Hepatocyte (in vitro differentiated cells): ENCODE results near the gene FGF13. TPM values are rescaled to one million over a fixed set of nuclear protein-coding genes. Genes with fewer than 3 reads are reported as not detected.

ENCODE experiments used
- DNase-seq: peaks from one replicate; pipeline ENCODE4 v3.0.0-alpha.2; 2016; ENCODE audit warnings: low spot score
- H2AFZ ChIP-seq: fragments of 200-600 bp; sonication (generic); 2 replicates; pipeline ENCODE4 v1.6.0; 2016; ENCODE audit warnings: antibody characterized with exemption, mild to moderate bottlenecking
- H3K27ac ChIP-seq: fragments of 200-600 bp; sonication (generic); 2 replicates; pipeline ENCODE4 v1.5.1; 2016; ENCODE audit warnings: mild to moderate bottlenecking
- H3K27me3 ChIP-seq: fragments of 200-600 bp; sonication (generic); 2 replicates; pipeline ENCODE4 v1.6.1; 2016
- H3K36me3 ChIP-seq: fragments of 200-600 bp; sonication (generic); replicated peaks from 2 replicates; pipeline ENCODE4 v1.5.1; 2016; ENCODE audit warnings: low read depth; ENCODE audit not compliant: insufficient read depth
- H3K4me1 ChIP-seq: fragments of 200-600 bp; sonication (generic); 2 replicates; pipeline ENCODE4 v1.5.1; 2016; ENCODE audit warnings: mild to moderate bottlenecking, moderate library complexity; ENCODE audit not compliant: insufficient read depth
- H3K4me2 ChIP-seq: fragments of 200-600 bp; sonication (generic); 2 replicates; pipeline ENCODE4 v1.6.0; 2016
- H3K4me3 ChIP-seq: fragments of 200-600 bp; sonication (generic); 2 replicates; pipeline ENCODE4 v1.5.1; 2016; ENCODE audit warnings: mild to moderate bottlenecking
- H3K79me2 ChIP-seq: fragments of 200-600 bp; sonication (generic); 2 replicates; pipeline ENCODE4 v1.6.0; 2017; ENCODE audit warnings: mild to moderate bottlenecking
- H3K9me2 ChIP-seq: fragments of 200-600 bp; sonication (generic); replicated peaks from 2 replicates; pipeline ENCODE4 v1.6.0; 2017; ENCODE audit warnings: mild to moderate bottlenecking; ENCODE audit not compliant: insufficient read depth
- H3K9me3 ChIP-seq: fragments of 200-600 bp; sonication (generic); 2 replicates; pipeline ENCODE4 v1.5.1; 2016; ENCODE audit warnings: low read depth, mild to moderate bottlenecking
- H4K20me1 ChIP-seq: fragments of 200-600 bp; sonication (generic); 2 replicates; pipeline ENCODE4 v1.6.0; 2016; ENCODE audit warnings: mild to moderate bottlenecking; ENCODE audit not compliant: insufficient read depth, poor library complexity, severe bottlenecking
- EZH2 ChIP-seq: fragments of 200-600 bp; sonication (generic); IDR thresholded peaks from 2 replicates; pipeline ENCODE4 v1.6.1; 2016; ENCODE audit warnings: antibody characterized with exemption, mild to moderate bottlenecking, borderline replicate concordance
- EZH2phosphoT487 ChIP-seq: fragments of 200-600 bp; sonication (generic); IDR thresholded peaks from one replicate; pipeline ENCODE4 v1.6.1; 2018; ENCODE audit warnings: antibody characterized with exemption, mild to moderate bottlenecking, low read depth, moderate library complexity; ENCODE audit not compliant: unreplicated experiment, severe bottlenecking
- WGBS: methylation state at CpG from one replicate; pipeline ENCODE4 v1.1.6; 2016; ENCODE audit warnings: low lambda C conversion rate; ENCODE audit errors: missing lambda C conversion rate; 5-methylcytosine and 5-hydroxymethylcytosine counted together
- polyA plus RNA-seq: library from polyadenylated mRNA; unstranded; fragments of >200 nt; fragmentation: Nextera tagmentation; extraction: Ambion mirVana; gene quantifications from 2 replicates; pipeline ENCODE4 v1.2.1, GENCODE V29; 2016
- total RNA-seq: library from RNA; depleted of rRNA; stranded (reverse); fragments of >200 nt; gene quantifications from 2 replicates; pipeline ENCODE4 v1.2.3, GENCODE V29; 2014
- TF ChIP-seq, protein P1 (sequence below): fragments of 200-600 bp; sonication (generic); IDR thresholded peaks from 2 replicates; pipeline ENCODE4 v1.5.1; 2016; ENCODE audit warnings: antibody characterized with exemption, mild to moderate bottlenecking; ENCODE audit not compliant: poor library complexity

Gene FGF13
- 9.5 and 12.5 TPM in 2 replicates for total RNA-seq
- 10.5 and 13.1 TPM in 2 replicates for polyA plus RNA-seq

DNA sequence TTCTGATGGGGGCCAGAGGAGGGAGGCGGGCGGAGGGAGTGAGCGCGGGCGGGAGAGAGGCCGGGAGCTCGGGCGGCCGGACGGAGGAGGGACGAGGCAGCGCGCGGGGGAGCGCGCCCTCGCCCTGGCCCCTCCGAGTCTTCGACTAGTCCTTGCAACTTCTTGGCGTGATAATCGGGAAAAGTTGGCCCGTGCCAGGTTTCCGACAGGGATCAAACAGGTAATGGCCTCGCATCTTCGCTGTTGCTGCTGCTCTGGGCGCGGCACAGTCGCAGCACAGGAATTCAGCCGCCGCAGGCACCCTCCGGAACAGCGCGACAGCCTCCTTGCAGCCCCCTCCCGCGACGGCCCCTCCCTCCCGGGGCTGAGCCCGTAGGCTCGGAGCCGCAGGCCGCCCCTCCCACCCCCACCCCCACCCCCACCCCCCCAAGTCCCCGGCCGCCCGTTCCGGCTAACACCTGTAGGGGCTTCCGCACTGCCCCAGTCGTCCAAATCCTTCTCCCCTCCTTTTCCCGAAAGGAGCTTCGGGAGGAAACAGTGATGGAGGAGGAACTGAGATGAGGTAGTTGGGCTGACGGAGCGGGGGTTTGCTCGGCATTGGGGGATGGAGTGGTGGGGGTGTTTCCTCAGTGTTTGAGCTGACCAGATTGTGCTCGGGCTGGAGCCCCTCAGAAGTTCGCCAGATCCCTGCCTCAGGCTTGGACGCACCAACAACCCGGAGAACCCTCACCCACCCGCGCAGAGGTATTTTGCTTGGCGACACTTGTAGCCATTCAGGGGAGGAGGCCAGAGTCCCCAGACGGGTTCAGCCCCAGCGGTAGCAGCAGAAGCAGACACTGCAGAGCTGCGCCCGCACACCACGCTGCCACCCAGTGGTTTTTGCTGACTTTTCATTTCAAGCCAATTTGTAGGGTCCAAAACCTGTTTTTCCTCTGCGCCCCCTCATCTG, at the start of gene FGF13:
TSS of gene FGF13 (minus strand) at position 319 of the 949 bp plus-strand sequence. CDS start 714 bp downstream, outside the sequence.
- Histone ChIP-seq H2AFZ (peak within 1 kb of the TSS; percentile 35), H3K27me3 (peaks cover 2% of the 10 kb centered on the region), H3K4me2 (peak within 1 kb of the TSS; percentile 83), H3K36me3 (no peaks in the 10 kb centered on the region), H3K79me2 (no peaks in the 10 kb centered on the region), H3K9me3 (no peaks in the 10 kb centered on the region), H3K9me2 (no peaks in the 10 kb centered on the region), H3K4me1 (no peaks in the 10 kb centered on the region), H3K4me3 (peak within 1 kb of the TSS; percentile 39), H3K27ac (no peak within 1 kb of the TSS), H4K20me1 (no peaks in the 10 kb centered on the region)
- TF ChIP-seq, protein P1, sequence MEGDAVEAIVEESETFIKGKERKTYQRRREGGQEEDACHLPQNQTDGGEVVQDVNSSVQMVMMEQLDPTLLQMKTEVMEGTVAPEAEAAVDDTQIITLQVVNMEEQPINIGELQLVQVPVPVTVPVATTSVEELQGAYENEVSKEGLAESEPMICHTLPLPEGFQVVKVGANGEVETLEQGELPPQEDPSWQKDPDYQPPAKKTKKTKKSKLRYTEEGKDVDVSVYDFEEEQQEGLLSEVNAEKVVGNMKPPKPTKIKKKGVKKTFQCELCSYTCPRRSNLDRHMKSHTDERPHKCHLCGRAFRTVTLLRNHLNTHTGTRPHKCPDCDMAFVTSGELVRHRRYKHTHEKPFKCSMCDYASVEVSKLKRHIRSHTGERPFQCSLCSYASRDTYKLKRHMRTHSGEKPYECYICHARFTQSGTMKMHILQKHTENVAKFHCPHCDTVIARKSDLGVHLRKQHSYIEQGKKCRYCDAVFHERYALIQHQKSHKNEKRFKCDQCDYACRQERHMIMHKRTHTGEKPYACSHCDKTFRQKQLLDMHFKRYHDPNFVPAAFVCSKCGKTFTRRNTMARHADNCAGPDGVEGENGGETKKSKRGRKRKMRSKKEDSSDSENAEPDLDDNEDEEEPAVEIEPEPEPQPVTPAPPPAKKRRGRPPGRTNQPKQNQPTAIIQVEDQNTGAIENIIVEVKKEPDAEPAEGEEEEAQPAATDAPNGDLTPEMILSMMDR = peak; percentile 50
- no peak for TF ChIP-seq EZH2
- no peak for TF ChIP-seq EZH2phosphoT487
- peak; percentile 55 for DNase-seq
- WGBS = 37% methylated on average over 26 of the region's 65 CpGs

DNA sequence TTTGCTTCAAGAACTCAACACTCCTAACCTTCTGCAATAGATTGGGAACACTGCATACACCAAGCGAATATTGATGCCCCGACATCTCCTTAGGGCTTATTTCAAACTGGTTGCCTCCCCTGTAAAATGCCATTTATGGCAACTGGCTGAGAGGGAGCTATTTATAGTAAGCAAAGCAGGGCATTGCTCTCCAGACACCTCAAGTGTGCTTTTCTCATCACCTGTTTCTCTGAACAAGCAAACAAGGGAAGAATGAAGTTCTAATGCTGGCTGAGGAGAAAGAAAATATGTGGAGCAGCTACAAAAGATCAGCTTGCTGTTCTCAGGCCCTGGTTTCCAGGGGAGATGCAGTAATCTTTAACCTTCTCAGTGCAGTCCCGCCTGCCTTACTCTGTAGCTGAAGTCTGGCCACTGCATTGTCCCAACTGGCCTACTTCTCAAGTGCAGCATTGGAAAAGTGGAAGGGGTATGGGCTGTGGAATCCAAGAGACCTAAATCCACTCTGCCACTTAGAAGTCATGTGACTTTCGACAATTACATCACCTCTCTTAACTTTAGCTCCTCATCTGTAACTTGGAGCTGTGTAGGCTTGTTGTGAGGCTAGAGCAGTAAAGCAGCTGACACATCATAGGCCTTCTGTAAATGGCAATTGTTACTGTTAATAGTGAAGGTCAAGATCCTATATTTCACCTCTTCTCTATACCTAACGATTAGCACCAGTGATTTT, 47.9 kb upstream of the FGF13 start:
- Histone ChIP-seq H3K9me2 (no peaks in the 10 kb centered on the region), H4K20me1 (no peaks in the 10 kb centered on the region), H3K36me3 (no peaks in the 10 kb centered on the region), H3K27ac (no peak overlapping the region), H3K4me1 (no peaks in the 10 kb centered on the region), H3K27me3 (no peaks in the 10 kb centered on the region), H3K4me3 (no peak overlapping the region), H3K9me3 (no peaks in the 10 kb centered on the region), H2AFZ (no peak overlapping the region), H3K4me2 (no peak overlapping the region), H3K79me2 (no peaks in the 10 kb centered on the region)
- WGBS = 63% methylated on average over 5 of the region's 5 CpGs
- TF ChIP-seq EZH2phosphoT487 = no peak
- TF ChIP-seq EZH2 = no peak
- DNase-seq = no peak

DNA sequence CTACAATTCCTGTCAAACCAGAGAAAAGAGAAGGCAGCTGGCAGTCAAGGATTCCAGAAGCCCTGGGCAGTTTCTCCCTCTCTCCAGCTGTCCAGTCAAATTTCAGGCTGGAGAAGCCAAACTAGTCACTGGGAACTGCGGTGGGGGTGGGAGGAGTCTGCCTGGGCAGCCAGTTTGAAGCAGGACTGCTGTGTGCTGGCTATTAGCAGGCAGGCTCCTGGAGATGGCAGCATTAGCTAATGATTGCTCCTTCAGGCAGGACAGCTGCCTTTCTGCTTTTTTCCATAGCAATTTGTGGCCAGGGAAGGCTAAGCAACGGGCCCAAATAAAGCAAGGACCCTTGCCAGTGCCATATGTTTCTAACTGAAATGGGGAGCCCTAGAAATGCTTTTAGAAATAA, 44.7 kb upstream of the FGF13 start:
- Histone ChIP-seq H3K4me1 (no peaks in the 10 kb centered on the region), H4K20me1 (no peaks in the 10 kb centered on the region), H3K9me2 (no peaks in the 10 kb centered on the region), H3K27ac (no peak overlapping the region), H2AFZ (no peak overlapping the region), H3K36me3 (no peaks in the 10 kb centered on the region), H3K27me3 (no peaks in the 10 kb centered on the region), H3K79me2 (no peaks in the 10 kb centered on the region), H3K4me2 (no peak overlapping the region), H3K4me3 (no peak overlapping the region), H3K9me3 (no peaks in the 10 kb centered on the region)
- peak; percentile 51 for DNase-seq
- TF ChIP-seq EZH2phosphoT487 = no peak
- TF ChIP-seq, protein P1 = peak; percentile 45
- TF ChIP-seq EZH2 = no peak
- 22% methylated on average over 2 of the region's 2 CpGs for WGBS

DNA sequence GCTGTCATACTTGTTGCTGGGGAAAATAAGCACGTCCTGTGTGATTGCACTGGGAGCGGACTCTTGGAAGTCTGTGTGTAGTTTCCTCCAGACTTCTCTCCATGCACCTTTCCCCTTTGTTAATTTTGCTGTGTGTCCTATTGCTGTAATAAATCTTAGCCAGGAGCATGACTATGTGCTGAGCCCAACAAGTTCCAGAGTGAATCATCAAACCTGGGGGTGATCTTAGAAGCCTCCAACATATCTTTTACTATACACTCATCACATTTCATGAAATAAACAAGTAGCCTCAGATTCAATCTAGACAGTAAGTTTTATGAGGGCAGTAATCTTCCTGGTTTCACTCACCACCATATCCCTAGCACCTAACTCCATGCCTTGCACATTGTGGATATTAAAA, 43.3 kb upstream of the FGF13 start:
- Histone ChIP-seq H3K27ac (no peak overlapping the region), H3K27me3 (no peaks in the 10 kb centered on the region), H3K36me3 (no peaks in the 10 kb centered on the region), H3K4me1 (no peaks in the 10 kb centered on the region), H3K9me2 (no peaks in the 10 kb centered on the region), H3K79me2 (no peaks in the 10 kb centered on the region), H3K4me3 (no peak overlapping the region), H3K4me2 (no peak overlapping the region), H4K20me1 (no peaks in the 10 kb centered on the region), H2AFZ (no peak overlapping the region), H3K9me3 (no peaks in the 10 kb centered on the region)
- no peak for DNase-seq
- WGBS = 63% methylated on average over 2 of the region's 2 CpGs
- TF ChIP-seq, protein P1 = no peak
- TF ChIP-seq EZH2phosphoT487 (no peak), EZH2 (no peak)
